Measurements from ENCODE around the gene EDAR. TPM values are rescaled to one million over a fixed set of nuclear protein-coding genes. Genes with fewer than 3 reads are reported as not detected.

Gene EDAR
- total and polyA plus RNA-seq, 2 donors: 0.33 to 1.3 TPM

DNA sequence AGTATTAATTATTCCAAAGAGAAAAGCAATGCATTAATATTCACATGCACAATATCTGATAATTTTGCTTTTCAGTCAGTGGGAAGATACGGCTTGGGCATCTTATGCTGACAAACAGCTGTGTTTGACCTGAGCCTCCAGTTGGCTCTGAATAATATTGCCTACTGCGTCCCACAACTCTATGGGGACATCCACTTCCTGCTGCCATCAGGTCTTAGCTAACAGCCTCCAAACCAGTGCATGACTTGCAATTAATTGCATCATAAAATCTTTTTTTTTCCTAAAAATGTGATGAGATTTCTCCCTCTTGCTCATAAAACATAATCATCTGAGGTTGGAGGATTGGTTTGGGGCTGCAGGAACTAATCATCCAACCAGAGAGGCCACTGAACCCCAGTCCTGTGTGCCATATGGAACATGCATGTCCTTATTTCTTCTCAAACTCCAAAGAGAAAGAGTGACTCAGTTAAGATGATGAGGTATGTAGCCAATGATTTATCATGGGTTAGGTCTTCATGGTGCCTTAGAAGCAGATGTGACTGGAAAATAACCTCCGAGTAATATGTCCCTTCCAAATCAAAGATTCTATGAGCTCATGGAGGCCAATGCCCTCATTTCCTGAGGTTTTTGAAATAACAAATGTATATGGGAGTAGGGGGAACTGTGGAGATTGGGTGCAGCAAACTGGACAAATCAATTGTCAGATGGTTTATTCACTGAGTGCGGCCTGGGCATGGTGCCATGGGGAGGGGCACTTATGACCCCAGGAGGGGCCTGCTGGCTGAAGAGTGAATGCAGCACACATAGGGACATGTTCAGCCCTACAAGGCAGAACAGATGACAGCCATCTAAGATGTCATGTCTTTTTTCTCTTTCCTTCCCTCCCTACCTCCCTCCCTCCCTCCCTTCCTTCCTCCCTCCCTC is 39.4 kb downstream of the EDAR start:
- Histone ChIP-seq H3K36me3 (ENCODE audit: control insufficient read depth in 2 of 2, insufficient read depth in 2 of 2, low read length in 1 of 2) (no peaks in the 10 kb centered on the region), H3K27ac (ENCODE audit: low read depth in 1 of 2, low read length in 1 of 2) (no peak overlapping the region), H3K9me3 (ENCODE audit: control insufficient read depth in 2 of 2, insufficient read depth in 1 of 2, low read length in 1 of 2) (peaks cover 8 to 29% of the 10 kb centered on the region in 2 donors), H3K4me3 (ENCODE audit: low read length in 2 of 2) (no peak overlapping the region), H3K4me1 (ENCODE audit: control insufficient read depth in 2 of 2, insufficient read depth in 2 of 2, low read length in 2 of 2) (no peaks in the 10 kb centered on the region), H3K27me3 (ENCODE audit: control insufficient read depth in 2 of 2, insufficient read depth in 1 of 2, low read length in 1 of 2) (no peaks in the 10 kb centered on the region)
- 91% methylated on average over 4 of the region's 4 CpGs for WGBS
- no peak for DNase-seq (ENCODE audit: low read depth in 6 of 9, low spot score in 9 of 9)

DNA sequence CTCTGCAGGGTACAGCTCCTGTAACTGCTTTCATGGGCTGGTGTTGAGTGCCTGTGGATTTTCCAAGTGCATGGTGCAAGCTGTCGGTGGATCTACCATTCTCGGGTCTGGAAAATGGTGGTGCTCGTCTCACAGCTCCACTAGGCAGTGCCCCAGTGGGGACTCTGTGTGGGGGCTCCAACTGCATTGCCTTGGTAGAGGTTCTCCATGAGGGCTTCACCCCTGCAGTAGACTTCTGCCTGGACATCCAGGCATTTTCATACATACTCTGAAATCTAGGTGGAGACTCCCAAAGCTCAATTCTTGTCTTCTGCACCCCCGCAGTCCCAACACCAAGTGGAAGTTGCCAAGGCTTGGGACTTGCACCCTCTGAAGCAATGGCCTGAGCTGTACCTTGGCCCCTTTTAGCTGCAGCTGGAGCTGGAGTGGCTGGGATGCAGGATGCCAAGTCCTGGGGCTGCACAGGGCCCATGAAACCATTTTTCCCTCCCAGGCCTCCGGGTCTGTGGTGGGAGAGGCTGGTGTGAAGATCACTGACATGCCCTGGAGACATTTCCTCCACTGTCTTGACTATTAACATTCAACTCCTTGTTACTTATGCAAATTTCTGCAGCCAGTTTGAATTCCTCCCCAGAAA is 41.6 kb downstream of the EDAR start:
- Histone ChIP-seq H3K4me1 (ENCODE audit: control insufficient read depth in 2 of 2, insufficient read depth in 2 of 2, low read length in 2 of 2) (peaks cover 0 to 5% of the 10 kb centered on the region in 2 donors), H3K27me3 (ENCODE audit: control insufficient read depth in 2 of 2, insufficient read depth in 1 of 2, low read length in 1 of 2) (no peaks in the 10 kb centered on the region), H3K4me3 (ENCODE audit: low read length in 2 of 2) (no peak overlapping the region), H3K36me3 (ENCODE audit: control insufficient read depth in 2 of 2, insufficient read depth in 2 of 2, low read length in 1 of 2) (no peaks in the 10 kb centered on the region), H3K9me3 (ENCODE audit: control insufficient read depth in 2 of 2, insufficient read depth in 1 of 2, low read length in 1 of 2) (peaks cover 8 to 25% of the 10 kb centered on the region in 2 donors), H3K27ac (ENCODE audit: low read depth in 1 of 2, low read length in 1 of 2) (no peak overlapping the region)
- WGBS: 95% methylated on average over 5 of the region's 5 CpGs
- no peak for DNase-seq (ENCODE audit: low read depth in 6 of 9, low spot score in 9 of 9)

DNA sequence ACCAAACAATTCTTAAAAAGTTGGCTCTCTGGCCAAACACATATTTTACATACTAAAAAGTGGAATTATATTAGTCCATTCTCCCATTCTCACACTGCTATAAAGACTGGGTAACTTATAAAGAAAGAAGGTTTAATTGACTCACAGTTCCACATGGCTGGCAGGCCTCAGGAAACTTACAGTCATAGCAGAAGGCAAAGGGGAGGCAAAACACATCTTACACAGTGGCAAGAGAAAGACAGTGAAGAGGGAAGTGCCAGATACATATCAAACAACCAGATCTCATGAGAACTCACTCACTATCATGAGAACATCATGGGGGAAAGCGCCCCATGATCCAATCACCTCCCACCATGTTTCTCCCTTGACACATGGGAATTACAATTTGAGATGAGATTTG is 42.6 kb downstream of the EDAR start:
- no peak for DNase-seq (ENCODE audit: low read depth in 6 of 9, low spot score in 9 of 9)
- no peaks in the 10 kb centered on the region for H3K36me3 ChIP-seq (ENCODE audit: control insufficient read depth in 2 of 2, insufficient read depth in 2 of 2, low read length in 1 of 2)
- H3K9me3 ChIP-seq (ENCODE audit: control insufficient read depth in 2 of 2, insufficient read depth in 1 of 2, low read length in 1 of 2): peaks cover 8 to 25% of the 10 kb centered on the region in 2 donors
- H3K4me1 ChIP-seq (ENCODE audit: control insufficient read depth in 2 of 2, insufficient read depth in 2 of 2, low read length in 2 of 2): peaks cover 0 to 5% of the 10 kb centered on the region in 2 donors
- no peak overlapping the region for H3K27ac ChIP-seq (ENCODE audit: low read depth in 1 of 2, low read length in 1 of 2)
- H3K27me3 ChIP-seq (ENCODE audit: control insufficient read depth in 2 of 2, insufficient read depth in 1 of 2, low read length in 1 of 2): no peaks in the 10 kb centered on the region
- H3K4me3 ChIP-seq (ENCODE audit: low read length in 2 of 2): no peak overlapping the region
- WGBS: 100% methylated on average over 1 of the region's 1 CpG

DNA sequence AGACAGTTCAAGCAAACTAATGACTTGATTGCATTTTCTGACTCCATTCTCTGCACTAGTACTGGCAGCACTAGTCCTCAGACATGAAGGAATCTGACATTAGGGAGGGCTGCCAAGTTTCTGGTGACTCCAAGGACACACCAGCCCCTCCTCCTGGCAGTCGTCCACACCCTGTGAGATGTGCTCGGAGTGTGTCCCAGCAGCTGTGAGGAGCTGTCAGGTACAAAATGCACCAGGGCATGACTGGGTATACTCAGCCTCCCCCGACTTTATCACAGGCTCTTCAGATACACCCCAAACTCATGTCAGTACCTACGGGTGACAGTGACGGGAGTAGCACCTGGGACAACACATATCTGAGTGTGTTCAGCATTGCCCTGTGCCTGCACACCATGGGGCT is 43.1 kb downstream of the EDAR start:
- DNase-seq (ENCODE audit: low read depth in 6 of 9, low spot score in 9 of 9): no peak
- H3K4me1 ChIP-seq (ENCODE audit: control insufficient read depth in 2 of 2, insufficient read depth in 2 of 2, low read length in 2 of 2): peaks cover 0 to 5% of the 10 kb centered on the region in 2 donors
- no peak overlapping the region for H3K4me3 ChIP-seq (ENCODE audit: low read length in 2 of 2)
- no peaks in the 10 kb centered on the region for H3K27me3 ChIP-seq (ENCODE audit: control insufficient read depth in 2 of 2, insufficient read depth in 1 of 2, low read length in 1 of 2)
- no peak overlapping the region for H3K27ac ChIP-seq (ENCODE audit: low read depth in 1 of 2, low read length in 1 of 2)
- WGBS: 94% methylated on average over 5 of the region's 5 CpGs
- H3K9me3 ChIP-seq (ENCODE audit: control insufficient read depth in 2 of 2, insufficient read depth in 1 of 2, low read length in 1 of 2): peaks cover 8 to 25% of the 10 kb centered on the region in 2 donors
- no peaks in the 10 kb centered on the region for H3K36me3 ChIP-seq (ENCODE audit: control insufficient read depth in 2 of 2, insufficient read depth in 2 of 2, low read length in 1 of 2)

DNA sequence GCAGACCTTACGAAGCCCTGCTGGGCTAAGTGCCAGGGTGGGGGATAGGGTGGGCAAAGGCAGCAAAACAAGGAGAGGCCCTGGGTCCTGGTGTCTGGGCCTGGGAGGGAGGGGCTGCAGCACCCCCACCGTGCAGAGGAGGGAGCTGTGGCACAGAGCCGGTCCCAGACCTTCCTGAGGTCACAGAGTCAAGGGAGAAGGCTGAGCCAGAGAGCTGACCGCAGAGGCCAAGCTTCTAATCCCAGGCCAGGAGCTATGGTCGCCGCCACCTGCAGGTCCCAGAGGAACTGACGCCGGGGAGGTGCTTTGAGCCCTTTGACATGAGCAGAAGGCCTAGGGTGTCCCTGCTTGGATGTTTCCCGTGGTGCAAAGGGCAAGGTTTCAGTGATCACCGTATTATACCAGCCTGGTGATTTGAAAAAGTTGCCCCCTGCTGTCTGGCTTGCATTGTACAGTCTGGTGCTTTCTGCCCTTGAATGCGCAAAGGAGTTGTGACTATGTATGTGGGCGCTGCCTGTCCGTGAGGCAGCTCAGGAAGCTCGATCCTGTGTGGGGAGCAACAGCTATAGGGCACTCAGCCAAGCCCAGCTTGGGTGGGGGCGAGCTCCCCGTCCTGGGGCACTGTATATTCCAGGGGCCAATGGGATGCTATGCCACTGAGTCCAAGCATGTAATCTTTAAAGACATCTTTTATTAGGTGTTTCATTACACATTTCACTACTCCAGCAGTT is 44.3 kb downstream of the EDAR start:
- no peaks in the 10 kb centered on the region for H3K27me3 ChIP-seq (ENCODE audit: control insufficient read depth in 2 of 2, insufficient read depth in 1 of 2, low read length in 1 of 2)
- DNase-seq (ENCODE audit: low read depth in 6 of 9, low spot score in 9 of 9): no peak
- H3K4me1 ChIP-seq (ENCODE audit: control insufficient read depth in 2 of 2, insufficient read depth in 2 of 2, low read length in 2 of 2): peaks cover 0 to 5% of the 10 kb centered on the region in 2 donors
- H3K36me3 ChIP-seq (ENCODE audit: control insufficient read depth in 2 of 2, insufficient read depth in 2 of 2, low read length in 1 of 2): no peaks in the 10 kb centered on the region
- peaks cover 8 to 25% of the 10 kb centered on the region in 2 donors for H3K9me3 ChIP-seq (ENCODE audit: control insufficient read depth in 2 of 2, insufficient read depth in 1 of 2, low read length in 1 of 2)
- no peak overlapping the region for H3K4me3 ChIP-seq (ENCODE audit: low read length in 2 of 2)
- WGBS: 91% methylated on average over 16 of the region's 16 CpGs
- no peak overlapping the region for H3K27ac ChIP-seq (ENCODE audit: low read depth in 1 of 2, low read length in 1 of 2)

DNA sequence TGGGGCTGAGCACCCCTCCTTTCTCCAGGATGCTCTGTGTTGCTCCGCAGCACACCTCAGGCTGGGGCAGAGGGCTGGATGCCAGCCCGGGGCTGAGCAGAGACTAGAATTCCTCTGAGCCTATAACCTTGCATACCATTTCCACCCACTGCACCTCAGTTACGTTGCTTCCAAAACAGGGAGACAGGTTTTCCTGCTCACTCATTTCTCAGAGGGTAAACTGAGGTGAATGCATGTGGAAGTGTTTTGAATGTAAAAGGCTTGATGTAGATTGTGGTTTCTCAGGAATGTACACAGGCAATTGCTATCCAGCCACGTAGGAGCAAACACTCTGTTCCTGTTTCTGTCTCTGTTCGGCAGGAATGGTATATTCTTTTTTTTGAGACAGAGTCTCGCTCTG is 45.3 kb downstream of the EDAR start:
- WGBS: 90% methylated on average over 6 of the region's 6 CpGs
- Histone ChIP-seq H3K27ac (ENCODE audit: low read depth in 1 of 2, low read length in 1 of 2) (no peak overlapping the region), H3K4me1 (ENCODE audit: control insufficient read depth in 2 of 2, insufficient read depth in 2 of 2, low read length in 2 of 2) (peaks cover 0 to 5% of the 10 kb centered on the region in 2 donors), H3K36me3 (ENCODE audit: control insufficient read depth in 2 of 2, insufficient read depth in 2 of 2, low read length in 1 of 2) (no peaks in the 10 kb centered on the region), H3K4me3 (ENCODE audit: low read length in 2 of 2) (no peak overlapping the region), H3K27me3 (ENCODE audit: control insufficient read depth in 2 of 2, insufficient read depth in 1 of 2, low read length in 1 of 2) (no peaks in the 10 kb centered on the region), H3K9me3 (ENCODE audit: control insufficient read depth in 2 of 2, insufficient read depth in 1 of 2, low read length in 1 of 2) (peaks cover 8 to 20% of the 10 kb centered on the region in 2 donors)
- no peak for DNase-seq (ENCODE audit: low read depth in 6 of 9, low spot score in 9 of 9)

DNA sequence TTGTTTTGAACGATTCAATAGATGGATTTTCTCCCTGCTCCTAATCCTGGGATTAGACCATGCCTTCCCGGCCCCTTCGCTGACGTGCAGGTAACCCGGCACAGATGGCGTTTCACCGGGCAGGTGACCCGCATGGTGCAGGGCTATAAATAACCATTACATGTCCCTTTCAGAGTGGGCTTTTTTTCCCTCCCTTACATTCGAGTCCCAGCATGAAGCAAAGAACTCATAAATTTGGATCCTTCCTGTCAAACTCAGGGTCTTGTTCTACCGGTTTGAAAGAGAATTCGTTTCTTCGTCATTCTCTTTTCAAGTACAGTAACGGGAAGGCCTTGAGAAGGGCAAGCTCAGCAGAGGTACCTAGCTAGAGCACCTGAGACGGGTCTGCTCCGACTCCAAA is 46.1 kb downstream of the EDAR start:
- Histone ChIP-seq H3K4me1 (ENCODE audit: control insufficient read depth in 2 of 2, insufficient read depth in 2 of 2, low read length in 2 of 2) (peaks cover 0 to 5% of the 10 kb centered on the region in 2 donors), H3K27ac (ENCODE audit: low read depth in 1 of 2, low read length in 1 of 2) (peak overlapping the region in 1 of 2 donors; percentile 17), H3K36me3 (ENCODE audit: control insufficient read depth in 2 of 2, insufficient read depth in 2 of 2, low read length in 1 of 2) (no peaks in the 10 kb centered on the region), H3K4me3 (ENCODE audit: low read length in 2 of 2) (no peak overlapping the region), H3K9me3 (ENCODE audit: control insufficient read depth in 2 of 2, insufficient read depth in 1 of 2, low read length in 1 of 2) (peaks cover 8 to 18% of the 10 kb centered on the region in 2 donors), H3K27me3 (ENCODE audit: control insufficient read depth in 2 of 2, insufficient read depth in 1 of 2, low read length in 1 of 2) (no peaks in the 10 kb centered on the region)
- 95% methylated on average over 15 of the region's 15 CpGs for WGBS
- DNase-seq (ENCODE audit: low read depth in 6 of 9, low spot score in 9 of 9): no peak

DNA sequence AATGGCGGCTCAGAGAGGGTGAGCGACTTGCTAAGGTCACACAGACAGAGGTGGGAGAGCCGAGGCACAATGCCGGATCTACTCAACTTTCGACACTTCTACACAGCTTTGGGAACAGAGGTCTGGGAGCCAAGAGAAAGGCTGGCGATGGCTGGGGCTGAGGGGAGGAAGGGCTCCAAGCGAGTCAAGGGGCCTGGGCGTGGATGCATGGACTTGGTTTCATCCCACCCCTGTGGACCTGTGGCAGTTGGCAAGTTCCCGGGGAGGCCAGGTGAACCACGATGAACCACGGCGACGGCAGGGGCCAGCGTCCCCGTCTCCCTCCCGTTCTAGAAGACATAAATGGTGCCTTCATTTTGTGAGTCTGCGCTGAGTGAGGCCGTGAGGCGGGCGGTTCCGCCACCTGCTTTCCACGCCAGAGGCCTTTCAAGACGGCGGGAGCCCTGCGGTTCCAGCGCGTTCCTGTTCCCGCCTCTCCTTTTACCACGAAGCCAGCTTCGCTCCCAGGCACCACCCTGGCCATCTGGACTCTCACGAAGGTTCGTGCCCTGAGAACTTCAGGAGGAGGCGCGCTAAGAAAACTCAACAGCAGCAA is 46.7 kb downstream of the EDAR start:
- 96% methylated on average over 34 of the region's 34 CpGs for WGBS
- peak overlapping the region in 1 of 2 donors; percentile 17 for H3K27ac ChIP-seq (ENCODE audit: low read depth in 1 of 2, low read length in 1 of 2)
- no peak overlapping the region for H3K4me3 ChIP-seq (ENCODE audit: low read length in 2 of 2)
- peaks cover 5 to 14% of the 10 kb centered on the region in 2 donors for H3K9me3 ChIP-seq (ENCODE audit: control insufficient read depth in 2 of 2, insufficient read depth in 1 of 2, low read length in 1 of 2)
- H3K36me3 ChIP-seq (ENCODE audit: control insufficient read depth in 2 of 2, insufficient read depth in 2 of 2, low read length in 1 of 2): no peaks in the 10 kb centered on the region
- no peaks in the 10 kb centered on the region for H3K27me3 ChIP-seq (ENCODE audit: control insufficient read depth in 2 of 2, insufficient read depth in 1 of 2, low read length in 1 of 2)
- DNase-seq (ENCODE audit: low read depth in 6 of 9, low spot score in 9 of 9): no peak
- H3K4me1 ChIP-seq (ENCODE audit: control insufficient read depth in 2 of 2, insufficient read depth in 2 of 2, low read length in 2 of 2): peaks cover 0 to 5% of the 10 kb centered on the region in 2 donors
